H1 (cell line): ENCODE results near the gene SDC4.

Experiments
- CTCF ChIP-seq, 3 experiments: IDR thresholded peaks; 1 replicate in 2 of 3; 2 replicates in 1 of 3; pipeline versions ENCODE4 v1.5.1 to v1.6.1; 2011; ENCODE audit warnings: low read length in 3 of 3, mild to moderate bottlenecking in 3 of 3, inconsistent platforms in 2 of 3, low read depth in 1 of 3, moderate library complexity in 1 of 3; ENCODE audit not compliant: insufficient read depth in 1 of 3; ENCODE audit errors: control extremely low read depth in 1 of 3
- JUN ChIP-seq: IDR thresholded peaks from 2 replicates; pipeline ENCODE4 v1.6.1; 2011; ENCODE audit warnings: low read depth, mild to moderate bottlenecking, improper control_type of control experiment, low read length
- MAFK ChIP-seq: IDR thresholded peaks from 2 replicates; pipeline ENCODE4 v1.6.1; 2012; ENCODE audit warnings: low read depth, mild to moderate bottlenecking, improper control_type of control experiment, low read length
- POLR2A ChIP-seq, 2 experiments: IDR thresholded peaks; 1 replicate in 1 of 2; 2 replicates in 1 of 2; pipeline ENCODE4 v1.6.1; 2011; ENCODE audit warnings: low read depth in 2 of 2, low read length in 2 of 2, mild to moderate bottlenecking in 2 of 2; ENCODE audit errors: control extremely low read depth in 1 of 2
- RNF2 ChIP-seq: fragments of 200-900, 300-1000 bp; sonication (generic); IDR thresholded peaks from 2 replicates; pipeline ENCODE4 v1.7.1; 2016; ENCODE audit warnings: borderline replicate concordance, low read depth, mild to moderate bottlenecking, antibody characterized with exemption, low read length; ENCODE audit not compliant: poor library complexity, severe bottlenecking; ENCODE audit errors: missing control alignments
- USF2 ChIP-seq: IDR thresholded peaks from 2 replicates; pipeline ENCODE4 v1.6.1; 2011; ENCODE audit warnings: low read length, improper control_type of control experiment

DNA sequence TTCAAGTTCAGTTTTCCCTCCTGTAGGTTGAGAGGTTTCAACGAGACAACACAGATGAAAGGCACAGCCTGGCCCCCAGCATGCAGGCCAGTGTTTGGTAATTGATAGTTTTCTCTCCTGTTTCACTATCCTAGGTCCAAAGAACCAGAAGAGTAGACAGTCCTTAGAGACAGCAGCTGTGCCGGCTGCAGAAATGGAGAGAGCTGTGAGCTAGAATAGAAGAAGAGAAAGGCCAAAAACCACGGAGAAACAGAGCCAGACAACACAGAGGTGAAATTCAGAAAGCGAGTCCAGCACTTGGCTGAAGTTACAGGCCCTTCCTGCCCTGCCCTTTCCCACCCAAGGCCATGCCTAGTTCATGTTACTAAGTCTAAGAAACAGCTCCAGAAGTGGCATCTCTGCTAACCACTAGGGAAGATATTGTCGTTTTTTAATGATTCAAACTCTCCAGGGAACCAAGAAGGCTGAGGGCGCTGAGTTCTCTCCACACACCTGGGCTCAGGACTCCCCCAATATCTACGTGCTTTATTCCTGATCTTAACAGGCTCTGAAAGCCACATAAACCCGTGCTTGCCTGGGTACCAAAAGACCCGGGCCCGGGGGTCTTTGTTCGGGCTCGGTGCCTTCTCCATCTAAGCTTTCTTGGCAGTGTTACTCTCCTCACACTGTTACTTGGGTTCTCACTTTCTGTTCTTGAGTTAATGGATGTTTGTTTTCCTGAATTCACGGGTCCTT lies 58.1 kb downstream of the SDC4 start:
- no peak for TF ChIP-seq POLR2A (IDR thresholded peaks at IDR 0.05; ENCODE audit: control extremely low read depth in 1 of 2, low read depth in 2 of 2, low read length in 2 of 2)
- TF ChIP-seq USF2 = no peak
- no peak for TF ChIP-seq CTCF (IDR thresholded peaks at IDR 0.05; ENCODE audit: control extremely low read depth in 1 of 3, insufficient read depth in 1 of 3, low read depth in 1 of 3, low read length in 3 of 3)
- no peak for TF ChIP-seq RNF2
- TF ChIP-seq JUN = no peak
- no peak for TF ChIP-seq MAFK
